GM19324 (cell line): Measurements from ENCODE around the gene ANKMY2.
"Not testable (repeated sequence)": the region's sequence is repeated elsewhere in the genome, so short reads cannot be mapped to it uniquely, and the experiment has no call there.

ENCODE experiments used
- ATAC-seq: cut with Tn5 transposase; IDR thresholded peaks from one replicate; pipeline ENCODE4 v1.9.1; 2021; ENCODE audit warnings: mild to moderate bottlenecking, moderate library complexity; ENCODE audit not compliant: unreplicated experiment, low FRiP score

ANKMY2 gene

DNA sequence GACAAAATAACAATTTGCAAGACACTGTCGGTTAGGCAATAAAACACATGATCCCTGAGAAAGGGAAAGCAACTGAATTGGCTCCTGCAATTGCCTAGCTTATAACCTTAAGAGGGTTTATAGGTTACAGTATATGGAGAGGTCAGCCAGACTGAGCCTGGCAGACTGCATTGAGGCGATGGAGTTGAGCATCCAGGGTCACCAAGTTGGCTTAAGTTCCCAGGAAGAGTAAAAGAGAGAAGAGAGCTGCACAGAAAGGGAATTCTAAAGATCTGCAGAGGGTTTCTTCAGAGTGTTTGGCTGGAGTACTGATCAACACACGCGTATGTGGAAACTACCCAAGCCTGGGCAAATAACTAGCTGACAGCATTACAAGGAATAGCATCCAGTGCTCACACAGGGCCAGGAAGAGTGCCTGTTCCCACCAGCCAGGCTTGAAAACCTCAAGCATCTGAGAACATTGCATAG lies 11.2 kb downstream of the ANKMY2 start:
- no peak for ATAC-seq

DNA sequence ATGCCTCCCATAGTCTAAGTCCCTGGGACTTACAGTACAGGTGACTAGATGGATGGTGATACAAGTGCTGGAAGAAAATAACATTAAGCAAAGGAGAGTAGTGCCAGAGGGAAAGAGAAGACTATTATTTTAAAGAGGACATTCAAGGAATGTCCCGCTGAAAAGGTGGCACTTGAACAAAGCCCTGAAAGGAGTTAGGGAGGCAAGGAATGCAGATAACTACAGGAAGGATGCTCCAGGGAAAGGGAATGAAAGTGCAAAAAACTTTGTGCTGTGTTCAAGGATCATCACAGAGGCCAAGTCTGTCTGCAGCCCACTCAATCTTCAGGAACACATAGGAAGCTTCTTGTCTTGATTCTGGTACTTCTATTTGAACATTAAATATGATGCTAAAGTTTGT lies 14.9 kb downstream of the ANKMY2 start:
- ATAC-seq, result no peak

DNA sequence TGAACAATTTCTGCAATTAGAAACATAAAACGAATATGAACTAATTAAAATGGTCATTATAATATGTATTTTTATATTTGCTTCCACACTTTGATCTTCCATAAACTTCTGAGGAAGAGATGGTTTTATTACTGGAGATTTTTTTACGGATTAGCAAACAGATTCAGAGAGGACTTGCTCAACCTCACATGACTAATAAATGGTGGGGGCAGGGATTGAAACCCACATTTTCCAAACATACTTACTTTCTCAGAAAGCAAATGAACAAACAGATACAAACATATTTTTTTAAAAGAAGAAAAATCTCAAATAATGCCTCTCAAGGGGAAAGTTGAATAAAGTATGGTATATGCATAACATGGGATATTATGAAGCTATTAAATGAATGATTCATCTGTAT lies 18.3 kb downstream of the ANKMY2 start:
- no peak for ATAC-seq

DNA sequence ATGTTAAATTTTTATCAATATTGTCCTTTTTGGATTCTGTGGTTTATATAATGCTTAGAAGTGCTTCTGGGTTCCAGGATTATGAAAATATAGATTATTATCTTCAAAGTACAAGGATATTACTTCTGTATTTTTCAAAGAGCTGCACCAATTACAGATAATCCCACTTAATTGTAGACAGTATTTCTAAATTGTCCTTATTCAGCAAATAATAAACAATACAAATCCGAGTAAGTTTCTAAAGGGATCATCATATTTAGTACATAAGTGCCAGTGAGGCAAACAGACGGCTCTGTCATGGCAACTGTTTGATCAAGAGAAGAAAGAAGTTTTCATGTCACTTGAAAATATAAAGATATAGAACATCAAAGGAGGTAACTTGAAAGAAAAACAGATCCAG lies 19.2 kb downstream of the ANKMY2 start:
- no peak for ATAC-seq

DNA sequence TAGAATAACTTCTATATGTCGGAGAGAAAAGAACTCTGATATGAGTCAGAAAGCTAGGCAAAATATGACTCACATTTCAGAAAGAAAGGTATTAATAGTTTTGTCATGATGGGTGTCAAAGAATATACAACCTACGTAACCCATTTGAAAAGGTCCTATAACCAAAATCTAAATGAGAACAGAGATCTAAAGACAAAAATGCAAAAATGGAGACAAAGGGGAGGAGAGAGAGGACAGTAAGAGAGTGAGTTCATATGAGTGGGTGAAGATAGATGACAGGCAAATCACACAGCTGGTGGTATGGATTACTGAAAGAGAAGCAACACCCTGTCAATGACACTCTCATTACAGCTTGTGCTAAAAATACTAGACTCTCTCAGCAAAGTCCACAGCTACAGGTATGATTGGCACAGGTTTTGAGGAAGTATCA lies 25.6 kb downstream of the ANKMY2 start:
- no peak for ATAC-seq

DNA sequence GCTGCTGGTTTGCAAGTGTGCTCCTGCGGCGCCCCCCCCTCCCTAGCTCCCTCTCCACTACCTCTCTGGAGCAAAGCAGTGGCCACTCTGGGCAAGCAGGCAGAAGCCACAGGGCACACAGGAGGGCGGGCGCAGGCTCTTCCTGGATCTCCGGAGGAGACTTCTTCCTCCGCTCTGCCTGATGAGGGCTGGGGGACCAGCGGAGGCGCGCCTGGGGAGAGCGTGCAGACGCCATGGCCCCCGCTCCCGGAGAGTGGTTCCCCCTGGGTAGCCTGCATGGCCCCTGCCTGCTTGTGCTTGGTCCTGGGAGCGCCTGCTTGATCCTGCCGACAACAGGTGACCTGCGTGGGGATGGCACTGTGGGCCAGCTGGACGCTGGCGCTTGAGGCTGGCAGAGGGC lies 29.0 kb downstream of the ANKMY2 start:
- ATAC-seq, result no peak

DNA sequence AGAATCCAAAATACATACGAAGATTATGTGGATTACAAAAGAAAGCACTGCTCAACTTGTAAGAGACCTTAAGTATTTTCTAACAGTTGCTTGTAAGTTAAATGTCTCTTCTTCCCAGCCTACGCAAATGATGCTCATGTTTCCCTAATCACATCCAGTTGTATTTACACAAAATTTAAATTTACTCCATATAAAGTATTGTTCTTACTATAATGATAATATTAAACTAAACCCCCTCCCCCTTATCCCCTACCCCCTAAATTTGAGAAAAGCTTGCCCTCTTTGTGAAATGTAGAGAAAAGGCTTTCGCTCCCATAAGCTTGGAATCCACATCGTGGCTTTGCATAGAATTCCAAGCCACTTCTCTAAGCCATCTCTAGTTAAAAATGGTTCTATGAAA lies 29.4 kb downstream of the ANKMY2 start:
- no peak for ATAC-seq

DNA sequence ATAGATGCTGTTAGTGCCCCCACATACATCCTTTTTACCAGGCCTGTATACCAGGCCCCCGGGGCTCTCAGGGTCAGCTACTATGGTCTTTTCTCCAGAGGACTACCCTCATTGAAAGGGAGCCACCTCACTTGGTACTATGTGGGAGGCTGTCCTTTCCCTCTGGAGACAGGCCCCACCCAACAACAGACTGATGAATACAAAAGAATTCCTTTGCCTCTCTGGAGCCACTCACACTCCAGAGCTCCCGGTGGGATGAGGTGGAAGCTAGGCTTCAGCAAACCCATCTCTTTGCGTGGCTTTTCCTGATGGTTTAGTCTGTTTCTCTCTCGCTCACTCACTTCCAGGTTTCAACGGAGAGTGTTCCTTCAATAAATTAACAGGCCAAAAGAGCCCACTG lies 30.3 kb downstream of the ANKMY2 start:
- no peak for ATAC-seq

DNA sequence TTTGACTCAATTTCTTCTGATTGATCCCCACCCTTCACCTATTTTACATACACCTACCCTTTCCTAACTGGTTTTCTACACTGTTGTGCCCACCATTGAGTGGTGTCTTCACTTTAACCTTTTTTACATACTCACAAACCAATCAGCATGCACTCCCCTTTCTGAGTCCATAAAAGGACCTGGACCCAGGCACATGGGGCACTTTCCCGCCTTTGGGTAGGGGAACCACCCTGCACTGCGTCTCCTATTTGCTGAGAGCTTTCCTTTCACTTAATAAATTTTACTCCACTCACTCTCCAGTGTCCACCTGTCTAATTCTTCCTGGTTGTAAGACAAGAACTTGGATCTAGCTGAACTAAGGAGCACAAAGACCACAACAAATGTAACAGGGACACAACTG lies 33.8 kb downstream of the ANKMY2 start:
- no peak for ATAC-seq

DNA sequence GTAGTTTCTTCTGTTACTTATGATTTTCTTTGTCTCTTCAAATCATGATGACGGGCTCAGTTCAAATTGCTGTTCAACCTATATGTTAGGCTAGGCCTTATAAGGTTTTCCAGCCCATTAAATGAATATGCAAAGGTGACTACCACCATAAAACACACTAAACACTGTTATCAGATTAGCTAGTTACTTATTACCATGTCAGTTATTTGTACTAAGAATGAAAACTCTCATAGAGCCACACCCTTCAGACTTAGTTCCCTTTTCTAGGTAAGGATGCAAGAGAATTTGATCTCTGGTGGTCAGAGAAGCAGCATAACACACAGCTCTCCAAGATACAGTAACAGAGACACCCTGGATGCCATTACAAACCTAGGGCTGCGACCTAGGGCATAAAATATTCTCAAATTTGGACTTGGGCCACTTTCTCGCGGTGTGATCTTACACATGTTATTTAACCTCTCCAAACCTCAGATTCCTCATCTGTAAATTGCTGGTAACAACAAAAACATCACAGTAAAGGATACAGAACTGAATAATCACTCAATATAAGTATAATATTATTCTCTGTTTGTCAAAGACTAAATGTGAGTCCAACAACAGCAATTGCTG lies 35.6 kb downstream of the ANKMY2 start:
- no peak for ATAC-seq

DNA sequence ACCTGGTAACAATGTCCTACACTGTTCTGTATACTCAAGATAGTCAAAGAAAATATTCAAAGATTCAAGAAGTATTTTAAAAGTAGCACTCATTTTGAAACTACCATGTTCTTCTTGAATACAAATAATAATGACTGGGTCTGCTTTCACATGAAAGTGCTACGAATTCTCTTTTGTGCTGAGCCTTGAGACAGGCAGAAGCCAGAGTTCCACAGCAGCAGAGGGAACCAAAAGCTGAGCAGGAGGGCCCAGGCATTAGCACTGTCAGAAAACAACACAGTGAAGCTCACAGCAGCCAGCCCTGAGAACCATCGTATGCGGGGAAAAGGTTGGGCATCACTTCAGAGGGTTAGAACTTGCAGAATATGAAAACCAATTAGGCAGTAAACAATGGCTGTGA lies 38.9 kb downstream of the ANKMY2 start:
- ATAC-seq, result no peak

DNA sequence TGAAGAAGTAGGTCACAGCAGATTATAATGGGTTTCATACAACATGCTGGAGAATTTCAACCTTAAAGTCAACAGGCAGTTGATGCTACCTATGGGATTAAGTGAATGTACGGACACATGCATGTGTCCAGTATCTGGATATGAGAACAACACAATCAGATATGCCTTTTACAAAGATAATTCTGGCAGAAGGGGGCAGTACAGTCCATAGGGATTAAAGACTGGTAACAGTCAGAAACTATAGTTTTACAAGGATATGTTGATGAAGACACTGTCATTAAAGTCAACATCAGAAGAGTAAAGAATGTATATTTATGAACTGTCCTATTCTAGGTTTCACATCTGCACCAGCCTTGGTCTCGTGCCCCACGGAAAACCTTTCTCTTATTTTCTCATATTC lies 41.5 kb downstream of the ANKMY2 start:
- ATAC-seq, result no peak

DNA sequence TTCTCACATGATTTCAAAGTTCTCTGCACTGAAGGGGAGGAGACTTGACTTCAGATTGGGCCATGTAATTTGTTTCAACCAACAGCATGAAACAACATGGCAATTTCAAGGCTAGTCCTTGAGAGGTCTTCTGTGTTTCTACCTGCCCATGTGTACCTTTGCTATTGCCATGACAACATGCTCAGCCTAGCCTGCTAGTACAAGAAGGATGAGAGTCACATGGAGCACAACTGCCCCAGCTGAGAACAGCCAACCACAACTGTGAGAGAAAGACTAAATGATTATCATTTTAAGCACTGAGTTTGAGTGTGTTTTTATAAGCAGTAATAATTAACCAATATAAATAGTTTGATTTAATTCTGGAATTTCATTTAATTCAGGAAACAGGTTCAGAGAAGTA lies 41.9 kb downstream of the ANKMY2 start:
- ATAC-seq, result no peak

DNA sequence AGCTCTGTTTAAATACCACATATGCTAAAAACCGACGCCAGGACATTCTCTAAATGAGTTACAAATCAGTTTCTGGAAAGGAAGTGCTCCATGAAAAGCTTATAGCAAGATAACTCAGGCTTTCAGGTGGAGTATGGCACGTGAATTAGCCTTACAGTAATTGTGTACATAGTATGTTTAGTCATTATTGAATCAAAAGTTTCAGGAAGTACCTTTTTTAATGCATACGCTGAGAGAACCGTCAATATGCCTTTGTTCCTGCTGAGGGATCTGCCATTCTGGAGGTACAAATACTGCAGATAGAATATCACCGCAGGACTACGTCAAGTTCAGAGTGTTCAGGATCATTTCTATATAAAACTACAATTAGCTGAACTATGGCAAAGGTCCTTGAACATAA lies 45.7 kb downstream of the ANKMY2 start:
- ATAC-seq, result no peak

DNA sequence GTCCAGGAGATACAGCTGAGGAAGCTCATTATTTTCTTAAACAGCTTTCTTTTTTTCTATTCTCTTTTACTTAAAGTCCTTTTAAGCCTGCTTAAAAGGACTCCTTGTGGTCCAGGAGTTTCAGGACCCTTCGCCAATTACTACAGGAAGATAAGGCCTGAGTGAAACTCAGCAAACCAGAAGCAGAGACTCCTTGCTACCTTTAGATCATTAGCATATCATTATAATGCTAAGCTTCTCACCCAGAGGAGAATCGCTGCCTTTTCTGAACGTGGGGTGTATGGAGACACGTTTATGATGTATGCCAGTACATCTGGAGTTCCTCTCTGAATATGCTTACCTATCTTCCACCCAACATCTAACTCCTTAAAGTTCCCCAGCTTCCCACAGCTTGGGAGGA lies 47.5 kb downstream of the ANKMY2 start:
- ATAC-seq, result no peak

DNA sequence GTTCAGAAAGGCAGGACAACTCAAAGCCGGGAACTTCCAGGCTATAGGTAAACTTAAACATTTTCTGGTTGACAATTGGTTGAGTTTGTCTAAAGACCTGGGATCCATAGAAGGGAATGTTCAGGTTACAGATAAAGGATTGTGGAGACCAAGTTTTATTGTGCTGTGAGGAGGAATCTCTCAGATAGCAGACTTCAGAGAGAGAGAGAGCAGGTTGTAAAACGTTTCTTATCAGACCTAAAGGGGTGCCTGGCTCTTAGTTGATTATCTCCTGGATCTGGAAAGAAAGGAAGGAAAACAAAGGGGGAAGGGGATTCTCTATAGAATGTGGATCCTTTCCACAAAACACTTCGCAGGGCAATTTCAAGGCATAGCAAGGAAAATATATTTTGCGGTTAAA lies 50.0 kb downstream of the ANKMY2 start:
- ATAC-seq, result not testable (repeated sequence)

DNA sequence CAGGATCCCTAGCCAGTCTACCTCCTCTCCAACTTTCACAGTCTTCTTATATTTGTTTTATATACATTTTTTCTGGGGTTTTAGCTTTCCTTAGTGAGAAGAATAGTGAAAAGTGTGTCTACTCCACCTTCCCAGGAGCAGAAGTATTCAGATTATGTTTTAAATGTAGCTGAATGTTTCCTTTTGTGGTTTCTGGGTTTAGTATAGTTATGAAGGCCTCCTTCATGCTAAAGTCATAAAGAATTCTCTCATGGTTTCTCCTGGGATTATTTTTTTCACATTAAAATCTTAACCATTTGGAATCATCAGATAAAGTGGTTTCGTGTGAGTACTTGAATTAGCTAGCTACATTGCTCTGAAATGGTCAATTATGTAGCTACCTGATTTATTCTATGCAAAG lies 50.9 kb downstream of the ANKMY2 start:
- no peak for ATAC-seq

DNA sequence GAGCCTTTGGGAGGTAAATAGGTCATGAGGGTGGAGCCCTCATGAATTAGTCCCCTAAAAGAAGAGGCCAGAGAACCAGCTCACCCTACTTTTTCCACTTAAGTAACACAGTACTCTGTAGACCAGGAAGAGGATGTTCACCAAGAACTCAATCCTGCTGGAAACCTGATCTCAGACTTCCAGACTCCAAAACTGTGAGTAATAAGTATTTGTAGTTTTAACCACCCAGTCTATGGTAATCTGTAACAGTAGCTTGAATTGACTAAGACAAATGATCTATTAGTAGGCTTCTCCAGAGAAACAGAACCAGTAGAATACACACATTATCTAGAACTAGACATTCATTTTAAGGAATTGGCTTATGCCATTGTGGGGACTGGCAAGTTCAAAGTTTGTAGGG lies 51.5 kb downstream of the ANKMY2 start:
- ATAC-seq, result no peak

DNA sequence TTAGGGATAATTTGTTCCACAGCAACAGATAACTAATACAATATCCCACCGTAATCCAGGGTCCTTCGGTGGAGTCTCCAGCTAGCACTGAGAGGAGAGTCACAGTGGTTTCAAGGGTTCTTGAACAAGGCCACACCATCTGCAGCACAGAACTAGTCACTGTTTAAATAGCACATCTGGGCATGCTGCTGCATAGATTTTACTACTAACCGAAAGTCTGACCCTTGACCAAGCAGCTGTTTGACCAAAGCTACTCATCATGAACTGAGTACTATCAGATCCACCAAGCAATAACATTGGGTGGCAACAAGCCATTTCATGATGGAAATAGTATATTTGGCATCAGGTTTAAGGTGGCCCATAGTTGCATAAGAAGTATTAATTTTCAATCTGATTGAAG lies 53.2 kb downstream of the ANKMY2 start:
- no peak for ATAC-seq

DNA sequence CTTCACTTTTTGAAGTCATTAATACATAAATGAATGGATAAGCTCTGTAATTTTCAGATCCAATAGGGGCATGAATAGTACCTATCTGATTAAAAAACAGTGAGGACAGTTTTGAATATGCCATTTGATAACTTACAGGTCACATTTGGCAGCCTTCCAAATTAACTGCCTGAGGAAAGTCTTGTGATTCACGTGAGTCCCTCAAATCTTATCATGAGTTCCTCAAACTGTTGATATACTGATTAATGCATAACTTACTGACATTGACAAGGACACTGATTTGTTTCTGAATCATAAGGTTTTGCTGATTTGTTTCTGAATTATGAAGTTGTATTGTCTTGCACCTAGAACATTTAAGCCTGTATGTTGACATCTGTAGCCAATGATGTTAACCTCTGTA lies 55.1 kb downstream of the ANKMY2 start:
- no peak for ATAC-seq

DNA sequence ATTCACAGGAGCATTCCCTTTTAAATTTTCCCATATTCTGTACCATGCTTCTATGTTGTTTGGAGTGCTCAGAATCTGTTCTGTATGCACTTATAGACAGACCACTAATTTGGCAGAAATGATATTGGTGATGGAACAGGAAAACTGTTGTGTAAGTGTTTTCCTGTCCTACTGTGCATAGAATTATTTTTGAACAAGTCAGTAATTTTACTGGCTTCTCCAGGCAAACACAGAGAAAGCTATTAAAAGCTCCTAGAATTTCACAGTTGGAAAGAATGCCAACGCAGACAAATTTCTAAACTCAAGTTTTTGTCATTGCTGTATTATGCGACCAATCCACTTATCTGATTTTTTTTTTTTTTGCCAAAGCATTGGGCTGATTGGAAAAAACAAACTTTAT lies 55.7 kb downstream of the ANKMY2 start:
- no peak for ATAC-seq

DNA sequence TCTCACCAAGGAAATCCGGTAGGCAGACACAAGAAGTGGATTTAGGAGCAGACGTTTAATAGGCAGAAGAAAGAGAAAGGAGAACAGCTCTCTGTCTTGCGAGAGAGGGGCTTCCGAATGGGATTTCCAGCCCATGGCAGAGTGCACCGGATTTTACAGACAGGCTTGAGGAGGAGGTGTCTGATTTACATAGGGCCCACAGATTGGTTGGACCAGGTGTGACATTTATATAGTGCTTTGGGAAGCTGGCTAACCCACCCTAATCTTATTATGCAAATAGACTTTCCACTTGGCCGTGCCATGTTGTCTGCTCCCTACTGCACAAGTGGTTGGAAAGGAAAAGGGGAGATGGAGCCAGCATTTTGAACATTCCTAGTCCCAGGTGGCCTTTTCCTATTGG lies 57.8 kb downstream of the ANKMY2 start:
- no peak for ATAC-seq

DNA sequence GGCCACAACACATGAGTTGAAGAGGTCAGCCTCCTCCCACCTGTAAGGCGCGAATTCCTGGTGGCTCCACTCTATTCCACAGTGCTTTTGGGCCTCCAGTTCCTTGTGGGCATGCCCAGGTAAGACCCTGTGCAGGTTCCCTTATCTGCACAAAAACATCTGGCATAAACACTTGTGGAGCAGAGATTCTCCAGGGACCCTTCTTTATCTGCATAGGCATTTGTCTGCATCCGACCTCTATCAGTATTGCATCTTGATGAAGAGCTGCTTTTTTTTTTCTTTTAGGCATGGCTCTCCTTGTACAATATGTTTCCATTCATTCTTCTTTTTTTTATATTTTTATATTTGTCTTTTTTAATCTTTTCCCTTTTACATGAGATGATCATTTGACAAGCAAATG lies 58.4 kb downstream of the ANKMY2 start:
- ATAC-seq, result no peak
